HG03342 (cell line): ENCODE data around the gene CNTROB.

Source experiments
- ATAC-seq: cut with Tn5 transposase; IDR thresholded peaks from one replicate; pipeline ENCODE4 v1.9.1; 2021; ENCODE audit warnings: mild to moderate bottlenecking, moderate library complexity; ENCODE audit not compliant: unreplicated experiment

The CNTROB gene

GRCh38 chr17:7931709-7932482 lies at the start of gene CNTROB, which contains the start of gene TRAPPC1:
Gene CNTROB, plus strand, starts transcription at chr17:7932206. Its CDS starts 874 bp downstream, at chr17:7933080.
Gene TRAPPC1, minus strand, starts transcription at chr17:7931946. Its CDS starts 117 bp downstream, at chr17:7931829.
- peak; percentile 90 for ATAC-seq

GRCh38 chr17:7882629-7883028 lies 49.4 kb upstream of the CNTROB start:
- no peak for ATAC-seq

GRCh38 chr17:7883781-7884386 lies 48.1 kb upstream of the CNTROB start:
- ATAC-seq: no peak

- no peak for ATAC-seq
These were observed 47.2 kb upstream of the CNTROB start for GRCh38 chr17:7884581-7885366.

GRCh38 chr17:7885367-7886226 lies 46.4 kb upstream of the CNTROB start:
- ATAC-seq: no peak

- no peak for ATAC-seq
These were observed 45.6 kb upstream of the CNTROB start for GRCh38 chr17:7886227-7887037.

GRCh38 chr17:7887038-7887481 lies 44.9 kb upstream of the CNTROB start:
- ATAC-seq: no peak

- ATAC-seq: peak; percentile 46
These were observed 44.4 kb upstream of the CNTROB start for GRCh38 chr17:7887482-7888183.

GRCh38 chr17:7888184-7888920 lies 43.7 kb upstream of the CNTROB start, which contains the start of gene CHD3:
Gene CHD3, plus strand, starts transcription at chr17:7888789. Its CDS starts 212 bp downstream, at chr17:7889001.
- ATAC-seq: no peak

GRCh38 chr17:7889166-7889955 lies 42.6 kb upstream of the CNTROB start:
- no peak for ATAC-seq

GRCh38 chr17:7893187-7893880 lies 38.7 kb upstream of the CNTROB start:
- no peak for ATAC-seq

- no peak for ATAC-seq
These were observed 37.8 kb upstream of the CNTROB start for GRCh38 chr17:7894226-7894625.

GRCh38 chr17:7894866-7895265 lies 37.1 kb upstream of the CNTROB start:
- ATAC-seq: no peak

GRCh38 chr17:7897090-7897489 lies 34.9 kb upstream of the CNTROB start:
- ATAC-seq: no peak

- ATAC-seq: no peak
These were observed 34.2 kb upstream of the CNTROB start for GRCh38 chr17:7897773-7898172.

- no peak for ATAC-seq
These were observed 28.6 kb upstream of the CNTROB start for GRCh38 chr17:7903154-7904103.
